OCI-LY1 (cell line): Measurements from ENCODE around the gene UROS.

Source experiments
- EZH2 ChIP-seq: fragments of 200-600 bp; sonication (generic), shearing (Covaris generic); IDR thresholded peaks from 2 replicates; pipeline ENCODE4 v1.8.0; 2017; ENCODE audit warnings: borderline replicate concordance, mixed run types, mild to moderate bottlenecking, antibody characterized with exemption, low read length, moderate library complexity, mixed read lengths
- TF ChIP-seq, protein P1 (sequence below): fragments of 200-600 bp; sonication (generic), shearing (Covaris generic); IDR thresholded peaks from 2 replicates; pipeline ENCODE4 v1.5.1; 2017; ENCODE audit warnings: mild to moderate bottlenecking, antibody characterized with exemption, low read length, moderate library complexity, mixed read lengths

DNA sequence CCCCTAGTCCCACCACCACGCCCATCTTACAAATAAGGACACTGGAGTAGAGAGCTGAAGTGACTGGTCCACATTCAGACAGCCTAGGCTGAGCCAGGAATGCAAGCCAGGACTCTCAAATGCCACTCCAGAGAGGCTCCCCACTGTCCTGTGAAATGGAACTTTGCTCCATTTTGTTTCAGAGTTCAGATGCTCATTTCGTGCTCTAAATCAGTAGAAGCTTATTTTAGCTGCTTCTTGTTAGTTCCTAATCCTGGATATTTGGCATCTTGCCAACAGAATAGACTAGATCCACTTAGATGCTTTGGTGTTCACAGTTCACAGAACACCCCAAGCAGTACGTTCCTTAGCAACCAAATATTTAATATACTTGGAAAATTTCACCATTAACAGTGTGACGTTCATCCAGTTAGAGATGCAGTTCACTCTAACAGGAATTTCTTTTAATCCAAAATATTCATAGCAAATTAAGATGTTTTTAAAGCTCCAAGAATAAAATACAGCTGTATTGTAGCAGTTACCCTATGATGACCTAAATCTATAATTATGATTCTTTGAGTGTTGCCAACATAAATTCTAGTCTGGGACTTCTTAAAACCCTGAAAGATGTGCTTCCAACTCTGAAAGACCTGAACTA, 54.7 kb downstream of the UROS start:
- TF ChIP-seq, protein P1, sequence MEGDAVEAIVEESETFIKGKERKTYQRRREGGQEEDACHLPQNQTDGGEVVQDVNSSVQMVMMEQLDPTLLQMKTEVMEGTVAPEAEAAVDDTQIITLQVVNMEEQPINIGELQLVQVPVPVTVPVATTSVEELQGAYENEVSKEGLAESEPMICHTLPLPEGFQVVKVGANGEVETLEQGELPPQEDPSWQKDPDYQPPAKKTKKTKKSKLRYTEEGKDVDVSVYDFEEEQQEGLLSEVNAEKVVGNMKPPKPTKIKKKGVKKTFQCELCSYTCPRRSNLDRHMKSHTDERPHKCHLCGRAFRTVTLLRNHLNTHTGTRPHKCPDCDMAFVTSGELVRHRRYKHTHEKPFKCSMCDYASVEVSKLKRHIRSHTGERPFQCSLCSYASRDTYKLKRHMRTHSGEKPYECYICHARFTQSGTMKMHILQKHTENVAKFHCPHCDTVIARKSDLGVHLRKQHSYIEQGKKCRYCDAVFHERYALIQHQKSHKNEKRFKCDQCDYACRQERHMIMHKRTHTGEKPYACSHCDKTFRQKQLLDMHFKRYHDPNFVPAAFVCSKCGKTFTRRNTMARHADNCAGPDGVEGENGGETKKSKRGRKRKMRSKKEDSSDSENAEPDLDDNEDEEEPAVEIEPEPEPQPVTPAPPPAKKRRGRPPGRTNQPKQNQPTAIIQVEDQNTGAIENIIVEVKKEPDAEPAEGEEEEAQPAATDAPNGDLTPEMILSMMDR, result no peak
- TF ChIP-seq EZH2, result no peak
